Anterior cingulate cortex (tissue), 58 donors: Measurements from ENCODE around the gene MAGEC3.
"Not testable (repeated sequence)": the region's sequence is repeated elsewhere in the genome, so short reads cannot be mapped to it uniquely, and the experiment has no call there.

ENCODE experiments used
- DNase-seq, 58 donors: peaks; one replicate each; lab custom pipeline; 2025; lab: John Stamatoyannopoulos, UW

MAGEC3 gene, protein sequence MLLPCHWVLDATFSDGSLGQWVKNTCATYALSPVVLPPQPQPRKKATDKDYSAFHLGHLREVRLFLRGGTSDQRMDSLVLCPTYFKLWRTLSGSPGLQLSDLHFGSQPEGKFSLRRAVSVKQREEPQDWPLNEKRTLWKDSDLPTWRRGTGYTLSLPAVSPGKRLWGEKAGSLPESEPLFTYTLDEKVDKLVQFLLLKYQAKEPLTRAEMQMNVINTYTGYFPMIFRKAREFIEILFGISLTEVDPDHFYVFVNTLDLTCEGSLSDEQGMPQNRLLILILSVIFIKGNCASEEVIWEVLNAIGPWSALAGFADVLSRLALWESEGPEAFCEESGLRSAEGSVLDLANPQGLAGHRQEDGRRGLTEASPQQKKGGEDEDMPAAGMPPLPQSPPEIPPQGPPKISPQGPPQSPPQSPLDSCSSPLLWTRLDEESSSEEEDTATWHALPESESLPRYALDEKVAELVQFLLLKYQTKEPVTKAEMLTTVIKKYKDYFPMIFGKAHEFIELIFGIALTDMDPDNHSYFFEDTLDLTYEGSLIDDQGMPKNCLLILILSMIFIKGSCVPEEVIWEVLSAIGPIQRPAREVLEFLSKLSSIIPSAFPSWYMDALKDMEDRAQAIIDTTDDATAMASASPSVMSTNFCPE

DNA sequence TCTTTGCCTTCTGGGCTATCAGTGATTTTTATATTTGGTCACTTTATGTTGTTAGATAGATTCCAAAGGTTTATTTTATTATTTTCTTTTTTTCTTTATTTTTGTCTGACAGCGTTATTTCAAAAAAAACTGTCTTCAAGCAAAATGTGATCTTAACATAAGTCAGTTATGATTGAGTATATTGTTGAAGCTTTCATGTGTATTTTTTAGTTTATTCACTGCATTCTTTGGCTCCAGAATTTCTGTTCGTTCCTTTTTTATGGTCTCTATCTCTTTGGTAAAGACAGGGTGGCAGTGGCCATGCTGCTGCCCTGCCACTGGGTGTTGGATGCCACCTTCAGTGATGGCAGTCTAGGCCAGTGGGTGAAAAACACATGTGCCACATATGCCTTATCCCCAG is at the start of gene MAGEC3:
Gene MAGEC3 (plus strand): TSS at position 301 of the 400 bp plus-strand sequence. CDS start 0 bp downstream, at position 301.
- no peak for DNase-seq

DNA sequence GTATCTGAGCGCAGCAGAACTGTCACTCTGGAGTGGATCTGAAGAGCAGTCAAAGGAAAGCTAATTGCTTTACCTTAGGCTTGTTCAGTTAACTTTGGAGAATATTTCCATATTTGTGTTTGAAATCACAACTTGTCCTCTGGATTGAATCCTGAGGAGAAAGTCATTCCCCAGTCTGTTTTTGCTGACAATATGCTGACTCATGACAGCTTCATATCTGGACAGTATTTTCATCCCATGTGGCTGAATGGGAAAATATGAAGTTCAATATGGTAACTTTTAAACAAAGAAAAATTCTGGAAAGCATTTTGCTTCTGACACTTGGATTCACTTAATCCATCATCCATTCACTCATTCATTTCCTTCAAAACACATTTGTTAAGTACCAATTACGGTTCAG is 46.3 kb upstream of the MAGEC3 start:
- no peak for DNase-seq

DNA sequence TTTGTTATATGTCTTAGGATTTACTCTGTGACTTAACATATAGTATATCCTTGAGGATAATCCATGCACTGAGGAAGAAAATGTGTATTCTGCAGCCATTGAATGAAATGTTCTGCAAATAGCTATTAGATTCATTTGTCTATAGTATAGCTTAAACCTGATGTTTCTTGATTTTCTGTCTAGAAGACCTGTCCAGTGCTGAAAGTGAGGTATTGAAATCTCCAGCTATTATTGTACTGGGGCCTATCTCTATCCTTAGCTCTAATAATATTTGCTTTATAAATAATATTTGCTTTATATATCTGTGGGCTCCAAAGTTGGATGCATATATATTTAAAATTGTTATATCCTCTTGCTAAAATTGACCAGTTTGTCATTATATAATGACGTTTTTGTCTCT is 26.7 kb upstream of the MAGEC3 start:
- DNase-seq: no peak

DNA sequence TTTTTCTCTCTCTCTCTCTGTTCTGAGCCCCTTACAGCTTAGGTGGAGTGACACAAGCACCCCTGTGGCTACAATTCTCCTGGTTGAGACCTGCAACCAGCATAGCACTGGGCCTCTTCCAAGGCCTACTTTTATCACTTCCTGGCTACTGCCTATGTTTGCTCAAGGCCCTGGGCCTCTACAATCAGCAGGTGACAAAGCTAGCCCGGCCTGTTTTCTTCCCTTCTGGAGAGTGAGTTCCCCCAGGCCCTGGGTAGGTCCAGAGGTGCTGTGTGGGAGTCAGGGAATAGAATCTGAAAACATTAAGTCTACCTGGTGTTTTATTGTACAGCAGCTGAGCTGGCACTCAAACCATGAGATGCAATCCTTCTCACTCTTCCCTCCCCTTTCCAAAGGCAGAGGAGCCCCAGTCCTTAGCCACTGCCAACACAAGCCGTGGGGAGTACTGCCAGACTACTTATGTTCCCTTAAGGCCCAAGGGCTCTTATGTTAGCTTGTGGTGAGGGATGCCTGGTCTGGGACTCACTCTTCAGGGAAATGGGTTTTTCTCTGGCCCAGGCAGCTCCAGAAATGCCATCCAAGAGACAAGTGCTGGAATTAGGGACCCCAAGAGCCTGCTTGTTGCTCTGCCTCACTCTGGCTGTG is 23.8 kb upstream of the MAGEC3 start:
- no peak for DNase-seq

DNA sequence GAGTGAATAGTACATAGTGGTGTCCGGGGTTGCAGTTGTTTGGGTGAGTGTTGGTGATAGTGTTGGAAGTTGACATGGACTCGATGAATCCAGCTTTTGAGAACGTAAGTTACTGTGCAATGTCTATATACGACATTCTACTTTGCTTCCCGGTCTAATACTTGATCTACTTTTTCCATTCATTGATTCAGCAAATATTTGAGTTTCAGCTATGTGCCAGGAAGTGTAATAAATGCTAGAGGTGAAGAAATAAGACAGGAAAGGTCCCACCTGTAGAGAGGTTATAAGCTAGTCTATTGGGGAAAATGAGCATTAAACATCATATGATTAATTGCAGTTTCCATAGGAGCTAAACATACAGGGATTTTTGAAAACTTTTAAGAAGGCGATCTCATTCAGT is 22.2 kb upstream of the MAGEC3 start:
- no peak for DNase-seq

DNA sequence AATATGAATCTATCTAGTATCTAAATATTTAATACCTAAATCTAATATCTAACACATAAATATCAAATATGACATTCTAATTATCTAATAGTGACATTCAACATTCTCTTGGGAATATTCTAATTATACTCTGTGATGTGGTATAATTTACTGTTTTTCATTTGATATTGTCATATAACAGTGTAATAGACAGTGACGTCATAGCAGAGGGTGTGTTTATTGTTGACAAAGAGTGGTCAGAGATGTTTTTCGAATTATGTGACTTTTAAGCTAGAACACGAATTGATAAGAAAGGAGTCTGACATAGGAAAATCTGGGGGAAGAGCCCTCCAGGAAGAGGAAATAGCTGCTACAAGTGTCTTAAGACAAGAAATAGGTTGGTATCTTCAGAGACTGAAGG is 5.9 kb upstream of the MAGEC3 start:
- DNase-seq: no peak

DNA sequence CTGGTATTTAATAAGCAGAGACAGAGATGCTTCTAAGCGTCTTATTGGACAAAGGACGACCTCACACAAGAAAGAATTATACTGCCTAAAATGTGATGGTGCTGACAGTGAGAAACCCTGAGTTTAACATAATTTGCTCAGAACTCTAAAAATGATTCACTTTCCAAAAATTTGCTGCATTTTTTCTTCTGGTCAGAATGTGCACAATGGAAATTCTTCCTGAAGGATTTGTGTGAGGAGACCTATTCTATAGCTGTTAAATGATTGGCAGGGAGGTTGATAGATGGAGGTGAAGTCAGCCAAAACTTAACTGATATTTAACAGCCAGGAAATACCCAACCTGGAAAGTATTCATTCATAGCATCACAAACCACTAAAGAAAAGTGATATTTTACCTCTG is 1.7 kb downstream of the MAGEC3 start:
- DNase-seq: no peak

DNA sequence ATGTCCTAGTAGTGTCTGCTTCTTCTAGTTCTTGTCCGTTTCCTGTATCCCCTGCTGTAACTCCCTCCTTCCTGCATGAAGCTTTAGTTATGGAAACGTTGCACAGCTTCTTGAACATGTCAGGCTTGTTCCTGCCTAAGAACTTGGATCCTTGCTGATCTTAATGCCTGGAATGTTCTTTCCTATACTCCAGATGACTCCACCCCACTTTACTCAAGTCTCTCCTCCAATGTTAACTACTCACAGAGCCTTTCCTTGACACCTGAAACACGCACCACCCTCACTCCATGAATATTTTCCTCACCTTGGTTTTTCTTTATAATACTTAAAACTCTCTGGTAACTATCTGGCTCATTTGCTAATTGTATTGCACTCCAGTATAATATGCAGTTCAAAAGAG is 19.4 kb downstream of the MAGEC3 start:
- no peak for DNase-seq

DNA sequence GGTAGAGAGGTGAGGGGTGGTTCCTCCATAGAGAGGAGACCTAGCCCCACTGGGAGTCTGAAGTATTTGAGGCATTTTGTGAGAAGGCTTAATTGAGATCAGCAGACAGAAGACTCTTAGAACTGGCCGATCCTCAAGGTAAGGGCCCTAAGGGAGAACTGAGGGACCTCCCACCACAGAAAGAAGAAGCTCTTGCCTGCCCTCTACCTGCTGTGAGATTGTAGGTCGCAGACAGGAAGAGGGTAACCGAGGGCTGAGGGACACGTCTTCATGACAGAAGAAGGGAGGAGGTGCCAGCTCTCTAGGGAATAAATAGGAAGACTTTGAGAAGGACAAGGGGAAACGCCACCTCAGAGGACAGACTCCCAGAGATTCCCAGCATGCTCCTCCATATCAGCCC is 41.5 kb downstream of the MAGEC3 start:
- no peak for DNase-seq

DNA sequence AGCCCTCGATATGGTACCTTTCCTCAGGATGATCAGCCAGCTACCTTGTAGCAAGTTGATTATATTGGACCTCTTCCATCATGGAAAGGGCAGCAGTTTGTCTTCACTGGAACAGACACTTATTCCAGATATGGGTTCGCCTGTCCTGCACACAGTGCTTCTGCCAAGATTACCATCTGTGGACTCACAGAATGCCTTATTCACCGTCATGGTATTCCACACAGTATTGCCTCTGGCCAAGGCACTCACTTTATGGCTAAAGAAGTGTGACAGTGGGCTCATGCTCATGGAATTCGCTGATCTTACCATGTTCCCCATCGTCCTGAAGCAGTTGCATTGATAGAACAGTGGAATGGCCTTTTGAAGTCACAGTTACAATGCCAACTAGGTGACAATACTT is 50.7 kb downstream of the MAGEC3 start:
- DNase-seq: not testable (repeated sequence)

DNA sequence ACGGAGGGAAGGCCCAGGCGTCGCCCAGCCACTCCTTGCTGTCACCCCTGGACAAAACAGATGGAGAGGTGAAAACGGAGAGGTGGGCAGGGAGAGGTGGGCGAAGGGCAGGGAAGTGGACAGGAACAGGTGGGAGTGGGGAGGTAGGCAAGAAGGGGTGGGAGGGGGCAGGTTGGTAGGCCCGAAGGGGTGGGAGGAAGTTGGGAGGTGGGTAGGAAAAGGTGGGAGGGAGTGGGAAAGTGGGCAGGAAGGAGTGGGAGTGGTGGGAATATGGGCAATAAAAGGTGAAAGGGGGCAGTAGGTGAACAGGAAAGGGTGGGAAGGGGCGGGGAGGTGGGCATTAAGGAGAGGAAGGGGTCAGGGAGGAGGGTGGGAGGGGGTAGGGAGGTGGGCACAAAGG is 56.6 kb downstream of the MAGEC3 start:
- no peak for DNase-seq

DNA sequence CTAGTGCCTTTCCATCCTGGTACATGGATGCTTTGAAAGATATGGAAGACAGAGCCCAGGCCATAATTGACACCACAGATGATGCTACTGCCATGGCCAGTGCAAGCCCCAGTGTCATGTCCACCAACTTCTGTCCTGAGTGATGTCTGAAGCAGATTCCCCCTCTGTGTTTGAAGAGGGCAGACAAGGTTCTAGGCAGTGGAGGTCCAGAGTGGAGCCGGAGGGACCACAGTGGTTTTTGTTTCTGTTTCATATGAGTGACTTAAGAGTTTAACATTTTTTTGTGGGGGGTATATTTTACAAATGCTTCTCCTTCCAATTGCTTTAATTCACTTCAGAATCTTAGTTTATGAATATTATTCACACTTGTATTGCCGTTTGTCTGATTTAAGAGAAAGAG is 59.6 kb downstream of the MAGEC3 start:
- no peak for DNase-seq

DNA sequence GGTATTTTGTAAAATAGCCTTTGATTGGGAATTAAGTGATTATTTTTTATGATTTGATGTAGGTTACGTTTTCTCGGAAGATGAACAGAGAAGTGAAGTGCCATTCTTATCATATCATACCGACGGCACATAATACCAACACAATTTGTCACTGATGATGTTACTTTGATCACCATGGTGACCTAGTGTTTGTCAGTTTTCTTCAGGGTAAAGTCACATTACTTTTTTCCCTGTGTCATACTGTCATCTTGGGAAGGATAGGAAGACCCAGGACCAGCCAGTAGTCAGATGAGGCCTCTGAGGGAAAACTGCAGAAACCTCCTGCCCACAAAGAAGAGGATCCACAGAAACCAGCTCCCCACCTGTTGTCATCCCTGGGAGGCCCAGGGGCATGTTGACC is 64.2 kb downstream of the MAGEC3 start:
- no peak for DNase-seq

DNA sequence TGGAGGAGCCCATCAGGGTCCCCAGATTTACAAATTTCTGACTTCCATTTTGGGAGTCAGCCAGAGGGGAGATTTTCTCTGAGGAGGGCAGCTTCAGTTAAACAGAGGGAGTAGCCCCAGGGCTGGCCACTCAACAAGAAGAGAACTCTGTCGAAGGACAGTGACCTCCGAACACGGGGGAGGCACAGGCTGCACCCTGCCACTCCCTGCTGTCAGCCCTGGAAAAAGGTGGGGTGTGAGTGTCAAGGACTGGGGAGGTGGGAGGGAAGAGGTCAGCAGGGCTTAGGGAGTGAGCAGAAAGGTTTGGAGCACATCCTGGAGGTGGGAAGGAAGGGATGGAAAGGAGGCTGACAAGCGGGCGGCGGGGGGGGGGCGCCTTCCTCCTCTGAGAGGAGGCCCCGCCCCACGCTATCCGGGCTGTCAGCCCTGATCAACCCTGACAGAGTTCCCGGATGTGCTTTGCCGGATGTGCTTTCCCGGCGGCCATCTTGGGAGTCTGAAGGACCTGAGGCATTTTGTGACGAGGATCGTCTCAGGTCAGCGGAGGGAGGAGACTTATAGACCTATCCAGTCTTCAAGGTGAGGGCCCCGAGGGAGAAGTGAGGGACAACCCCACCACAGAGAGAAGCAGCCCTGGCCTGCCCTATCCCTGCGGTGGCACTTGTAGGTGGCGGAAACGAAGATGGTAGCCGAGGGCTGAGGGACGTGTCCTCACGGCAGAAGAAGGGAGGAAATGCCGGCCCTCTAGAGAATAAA is 65.5 kb downstream of the MAGEC3 start, which contains the start of gene MAGEC1:
Gene MAGEC1 (plus strand): TSS at position 495 of the 756 bp plus-strand sequence. CDS start 1,179 bp downstream, outside the sequence.
- no peak for DNase-seq

DNA sequence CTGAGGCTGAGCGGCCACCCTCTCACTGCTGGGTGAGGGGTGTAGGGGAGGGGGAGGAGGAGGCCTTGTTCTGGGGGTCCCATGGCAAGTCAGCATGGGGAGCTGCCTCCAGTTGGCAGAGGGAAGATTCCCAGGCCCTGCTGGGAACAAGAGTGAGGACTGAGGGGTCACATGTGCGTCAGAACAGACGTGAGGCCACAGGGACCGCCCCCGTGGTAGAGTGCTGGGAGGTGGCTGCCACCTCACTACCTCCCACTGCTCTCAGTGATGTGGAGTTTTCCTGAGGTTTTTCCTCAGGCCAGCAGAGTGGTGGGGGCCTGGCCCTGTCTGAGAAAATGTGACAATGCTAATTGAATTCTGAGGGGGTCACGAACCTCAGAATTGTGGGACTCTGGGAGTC is 66.1 kb downstream of the MAGEC3 start:
- no peak for DNase-seq

DNA sequence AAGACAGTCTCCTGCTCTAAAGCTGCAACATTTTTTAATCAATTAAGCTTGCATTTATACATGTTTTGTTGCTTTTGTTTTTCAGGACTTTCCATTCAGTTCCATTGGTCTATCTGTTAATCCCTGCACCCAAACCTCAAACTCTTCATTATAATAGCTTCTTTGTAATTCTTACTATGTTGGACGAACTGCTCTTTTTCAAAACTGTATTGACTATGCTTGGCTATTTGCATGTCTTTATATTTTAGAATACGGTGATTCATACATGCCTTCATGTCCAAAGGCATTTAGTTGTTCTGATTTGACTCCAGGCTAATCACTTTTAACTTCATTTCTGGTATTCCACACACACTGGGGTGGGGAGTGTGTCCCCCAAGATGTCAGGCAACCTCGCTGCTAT is 79.7 kb downstream of the MAGEC3 start:
- DNase-seq: no peak

DNA sequence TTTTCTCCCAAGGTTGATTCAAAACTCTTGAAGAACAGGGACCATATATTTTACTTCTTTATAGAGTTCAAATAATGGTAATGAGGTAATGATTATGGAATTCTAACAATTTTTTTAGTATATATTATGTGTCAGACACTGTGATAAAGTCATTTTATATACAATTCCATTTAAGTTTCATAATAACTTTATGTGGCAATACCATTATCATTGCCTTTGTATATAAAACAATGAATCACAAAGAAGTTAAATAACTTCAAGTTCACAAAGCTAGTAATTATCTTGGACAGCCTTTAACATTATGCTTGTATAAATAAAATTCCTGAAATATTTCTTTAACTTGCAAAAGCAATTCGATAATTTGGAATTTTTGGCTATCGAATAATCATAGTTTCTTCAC is 86.2 kb downstream of the MAGEC3 start:
- no peak for DNase-seq

DNA sequence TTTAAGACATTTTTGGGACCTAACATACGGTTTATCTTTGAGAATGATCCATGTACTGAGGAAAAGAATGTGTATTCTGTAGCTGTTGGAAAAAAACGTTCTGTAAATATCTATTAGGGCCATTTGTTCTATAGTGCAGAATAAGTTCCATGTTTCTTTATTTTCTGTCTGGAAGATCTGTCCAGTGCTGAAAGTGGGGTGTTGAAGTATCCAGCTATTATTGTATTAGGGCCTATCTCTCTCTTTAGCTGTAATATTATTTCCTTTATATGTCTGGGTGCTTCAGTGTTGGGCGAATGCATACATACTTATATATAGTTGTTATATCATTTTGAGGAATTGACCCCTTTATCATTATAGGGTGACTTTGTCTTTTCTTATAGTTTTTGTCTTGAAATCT is 90.3 kb downstream of the MAGEC3 start:
- no peak for DNase-seq

DNA sequence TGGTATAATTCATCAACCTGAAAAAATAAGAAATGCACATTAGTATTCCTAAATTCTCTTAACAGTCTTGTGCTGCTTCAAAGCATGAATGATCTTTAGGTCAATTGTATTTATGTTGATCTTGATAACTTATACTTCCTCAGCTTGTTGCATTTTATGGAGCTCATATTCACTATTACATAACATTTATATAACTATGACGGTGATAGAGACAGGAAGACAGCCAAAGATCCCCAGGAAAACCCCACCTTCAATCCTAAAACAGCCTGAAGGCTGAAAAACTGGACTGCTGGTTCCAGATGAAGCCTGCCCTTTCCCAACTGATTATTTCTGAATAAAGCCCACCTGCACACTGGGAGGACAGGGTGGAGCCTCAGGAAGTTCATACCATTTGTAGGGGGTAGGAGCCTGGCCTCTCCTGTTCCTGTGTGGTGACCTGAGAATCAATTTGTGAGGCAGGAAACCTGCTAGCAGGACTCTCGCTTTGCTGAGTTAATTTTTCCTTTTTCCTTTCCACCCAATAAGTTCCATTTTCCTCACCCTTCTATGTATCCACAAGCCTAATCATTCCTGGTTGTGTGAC is 96.0 kb downstream of the MAGEC3 start:
- DNase-seq: no peak

DNA sequence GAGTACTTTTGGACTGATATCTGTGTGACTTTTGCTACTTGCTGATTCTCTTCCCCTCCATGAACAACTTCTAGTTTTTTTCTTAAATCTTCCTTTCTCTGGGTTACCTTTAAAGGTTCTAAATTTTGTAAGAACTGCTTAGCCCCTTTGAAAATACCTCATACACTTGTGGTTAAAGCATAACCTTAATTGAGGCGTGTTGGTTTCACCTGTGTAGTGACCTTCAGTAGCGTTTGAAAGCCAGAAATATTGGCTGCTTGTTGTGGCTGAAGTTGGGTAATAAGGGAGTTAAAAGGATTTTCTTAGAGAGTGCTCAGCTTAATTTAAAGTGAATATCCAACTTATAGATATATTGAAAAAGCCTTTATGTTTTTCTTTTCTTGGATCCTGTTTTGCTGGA is 97.5 kb downstream of the MAGEC3 start:
- DNase-seq: no peak

DNA sequence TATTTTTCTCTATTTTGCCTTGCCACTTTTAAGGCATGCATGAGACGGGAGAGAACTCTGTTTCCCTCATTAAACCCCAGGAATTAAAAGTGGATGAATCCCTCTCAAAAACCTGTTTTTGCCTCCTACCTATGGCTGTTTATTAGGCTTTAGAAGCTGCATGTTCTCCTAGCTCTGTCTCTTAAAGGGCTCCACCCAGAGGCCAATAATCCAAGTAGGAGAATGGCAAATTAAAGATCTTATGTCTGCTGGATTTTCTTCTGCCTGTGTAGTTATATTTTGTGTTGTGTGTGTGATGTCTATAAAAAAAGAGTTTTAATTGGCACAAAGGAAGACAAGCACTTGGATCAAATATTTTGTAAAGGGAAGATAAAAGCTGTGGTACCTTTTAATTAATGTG is 98.0 kb downstream of the MAGEC3 start:
- DNase-seq: no peak
